NT2/D1 (cell line): Measurements from ENCODE around the gene PITPNM3.

Experiments
- DNase-seq: peaks from one replicate; pipeline ENCODE4 v3.0.0-alpha.2; 2011; ENCODE audit warnings: low read depth, low spot score
- H3K27me3 ChIP-seq: 2 replicates; pipeline ENCODE4 v1.6.0; 2011; ENCODE audit warnings: mild to moderate bottlenecking; ENCODE audit not compliant: insufficient read length, insufficient read depth
- H3K36me3 ChIP-seq: 2 replicates; pipeline ENCODE4 v1.6.1; 2011; ENCODE audit warnings: mild to moderate bottlenecking, low read length, mixed read lengths; ENCODE audit not compliant: insufficient read depth, insufficient read length
- H3K4me1 ChIP-seq: 2 replicates; pipeline ENCODE4 v1.5.1; 2011; ENCODE audit not compliant: insufficient read depth, insufficient read length
- H3K4me3 ChIP-seq: 2 replicates; pipeline ENCODE4 v1.5.1; 2011; ENCODE audit warnings: low read depth; ENCODE audit not compliant: insufficient read length
- H3K9ac ChIP-seq: 2 replicates; pipeline ENCODE4 v1.6.0; 2011; ENCODE audit warnings: low read depth; ENCODE audit not compliant: insufficient read length
- H3K9me3 ChIP-seq: 2 replicates; pipeline ENCODE4 v1.5.1; 2011; ENCODE audit warnings: mild to moderate bottlenecking, low read length; ENCODE audit not compliant: insufficient read depth
- SUZ12 ChIP-seq: IDR thresholded peaks from 2 replicates; pipeline ENCODE4 v1.6.1; 2011; ENCODE audit not compliant: insufficient read length, insufficient read depth; ENCODE audit errors: extremely low read depth
- YY1 ChIP-seq: IDR thresholded peaks from 2 replicates; pipeline ENCODE4 v1.6.1; 2011; ENCODE audit not compliant: insufficient read length, insufficient read depth
- ZNF274 ChIP-seq: IDR thresholded peaks from 2 replicates; pipeline ENCODE4 v1.6.1; 2011; ENCODE audit warnings: mild to moderate bottlenecking, low read depth, low read length

PITPNM3 gene

DNA sequence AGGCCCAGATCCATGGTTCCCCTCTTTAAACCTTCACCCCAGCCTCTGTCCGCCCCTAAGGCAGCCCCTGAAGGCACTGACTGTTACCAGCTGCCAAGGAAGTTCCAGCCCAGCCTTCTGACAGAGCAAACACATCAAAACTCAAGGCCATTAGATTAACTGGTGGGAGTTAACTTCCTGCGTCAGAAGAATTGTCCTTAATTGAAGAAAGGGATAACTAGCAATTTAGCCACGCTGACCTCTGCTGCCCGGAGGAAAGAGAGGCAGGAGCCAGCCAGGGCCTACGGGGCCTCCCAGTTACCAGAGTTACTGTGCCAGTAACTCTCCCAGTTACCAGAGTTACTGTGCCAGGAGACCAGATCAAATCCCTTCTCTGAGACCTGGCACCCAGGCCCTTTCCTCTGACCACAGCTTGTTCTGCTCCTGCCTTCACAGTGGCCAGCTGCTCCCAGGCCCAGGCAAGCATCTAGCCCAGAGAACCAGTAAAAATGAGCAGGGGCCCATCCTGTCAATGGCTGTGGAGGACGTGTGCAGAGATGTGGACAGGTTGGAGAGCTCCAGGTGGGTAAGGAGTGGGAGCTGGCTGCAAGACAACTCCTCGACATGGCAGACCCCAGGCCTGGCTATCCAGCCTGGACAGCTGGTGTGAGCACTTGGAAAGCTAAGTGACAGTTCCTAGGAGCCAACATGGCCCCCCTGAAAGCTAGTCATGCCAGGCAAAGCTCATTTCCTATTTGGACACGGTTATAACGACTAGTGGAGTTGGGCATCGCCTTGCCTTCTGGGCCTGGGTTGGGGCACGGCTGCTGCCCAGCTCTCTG is 2.8 kb upstream of the PITPNM3 start:
- Histone ChIP-seq H3K27me3 (peaks cover 64% of the 10 kb centered on the region), H3K4me3 (no peak overlapping the region), H3K9ac (no peak overlapping the region), H3K9me3 (no peaks in the 10 kb centered on the region), H3K36me3 (no peaks in the 10 kb centered on the region), H3K4me1 (peaks cover 8% of the 10 kb centered on the region)
- no peak for DNase-seq
- TF ChIP-seq ZNF274: no peak
- TF ChIP-seq YY1: no peak
- TF ChIP-seq SUZ12: no peak

GRCh38 chr17:6558276-6558675 is 1.9 kb upstream of the PITPNM3 start:
- no peak overlapping the region for H3K9ac ChIP-seq
- no peaks in the 10 kb centered on the region for H3K9me3 ChIP-seq
- H3K27me3 ChIP-seq: peaks cover 64% of the 10 kb centered on the region
- no peak for TF ChIP-seq ZNF274
- no peak for TF ChIP-seq YY1
- TF ChIP-seq SUZ12: no peak
- no peak overlapping the region for H3K4me3 ChIP-seq
- no peak for DNase-seq
- no peaks in the 10 kb centered on the region for H3K36me3 ChIP-seq
- H3K4me1 ChIP-seq: peaks cover 8% of the 10 kb centered on the region

DNA sequence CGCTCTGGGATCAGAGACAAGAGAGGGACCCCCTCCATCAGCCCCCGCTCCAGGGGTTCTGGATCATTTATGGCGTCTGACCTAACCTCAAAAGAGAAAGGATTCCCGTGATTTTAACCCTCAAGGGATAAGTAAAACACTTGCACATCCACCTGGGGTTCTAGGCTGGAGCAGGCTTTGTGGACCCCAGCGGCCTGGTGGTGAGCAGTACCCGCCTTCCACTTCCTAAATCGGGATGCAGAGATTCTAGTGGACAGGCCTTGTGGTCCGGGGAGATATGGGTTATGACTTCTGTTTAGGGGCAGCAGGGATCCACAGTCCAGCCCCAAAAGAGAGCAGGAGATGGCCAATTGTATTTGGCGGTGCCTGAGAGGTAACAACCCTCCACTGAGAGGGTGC is 684 bp upstream of the PITPNM3 start:
- DNase-seq: no peak
- no peaks in the 10 kb centered on the region for H3K36me3 ChIP-seq
- H3K9ac ChIP-seq: peak overlapping the region; percentile 5
- H3K9me3 ChIP-seq: no peaks in the 10 kb centered on the region
- H3K4me3 ChIP-seq: peak overlapping the region; percentile 30
- H3K4me1 ChIP-seq: peaks cover 9% of the 10 kb centered on the region
- no peak for TF ChIP-seq SUZ12
- TF ChIP-seq YY1: no peak
- no peak for TF ChIP-seq ZNF274
- H3K27me3 ChIP-seq: peaks cover 64% of the 10 kb centered on the region

DNA sequence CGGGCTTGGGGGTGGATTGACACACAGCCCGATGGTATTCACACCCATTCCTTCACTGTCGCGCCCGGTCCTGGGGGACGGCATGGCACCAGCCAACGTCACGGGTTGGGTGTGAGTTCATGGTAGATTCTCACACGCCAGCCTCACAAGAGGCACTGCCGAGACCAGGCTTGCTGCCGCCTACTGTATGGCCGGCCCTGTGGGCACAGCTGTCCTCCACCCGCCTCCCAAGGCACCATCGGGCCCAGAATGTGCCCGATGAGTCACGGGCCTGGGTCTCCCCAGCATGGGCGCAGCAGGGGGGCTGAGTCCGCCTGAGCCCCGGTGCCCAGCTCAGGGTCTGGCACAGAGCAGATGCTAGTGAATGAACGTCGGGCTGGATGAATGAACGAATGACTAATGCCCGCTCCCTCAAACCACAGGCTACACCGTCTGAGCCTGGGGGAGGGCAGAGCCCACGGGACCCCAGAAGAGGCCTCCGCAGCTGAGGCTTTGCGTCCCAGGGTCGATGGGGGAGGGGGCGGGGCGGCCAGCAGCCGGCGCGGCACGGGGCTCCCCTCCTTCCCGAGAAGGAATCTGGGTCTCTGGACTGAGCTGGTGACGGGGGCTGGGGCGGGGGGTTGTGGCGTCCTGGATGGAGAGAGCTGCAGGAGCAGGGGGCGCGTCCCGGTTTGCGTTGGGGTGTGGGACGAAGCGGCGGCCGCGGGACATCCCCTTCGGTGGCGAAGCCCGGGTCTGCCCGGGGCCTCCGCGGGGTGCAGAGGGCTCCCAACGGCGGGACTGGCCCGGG is 829 bp downstream of the PITPNM3 start:
- no peaks in the 10 kb centered on the region for H3K36me3 ChIP-seq
- peak overlapping the region; percentile 57 for H3K4me3 ChIP-seq
- TF ChIP-seq YY1 (no peak), SUZ12 (no peak), ZNF274 (no peak)
- H3K9me3 ChIP-seq: no peaks in the 10 kb centered on the region
- no peak for DNase-seq
- H3K9ac ChIP-seq: peak overlapping the region; percentile 24
- H3K27me3 ChIP-seq: peaks cover 51% of the 10 kb centered on the region
- H3K4me1 ChIP-seq: peaks cover 13% of the 10 kb centered on the region

DNA sequence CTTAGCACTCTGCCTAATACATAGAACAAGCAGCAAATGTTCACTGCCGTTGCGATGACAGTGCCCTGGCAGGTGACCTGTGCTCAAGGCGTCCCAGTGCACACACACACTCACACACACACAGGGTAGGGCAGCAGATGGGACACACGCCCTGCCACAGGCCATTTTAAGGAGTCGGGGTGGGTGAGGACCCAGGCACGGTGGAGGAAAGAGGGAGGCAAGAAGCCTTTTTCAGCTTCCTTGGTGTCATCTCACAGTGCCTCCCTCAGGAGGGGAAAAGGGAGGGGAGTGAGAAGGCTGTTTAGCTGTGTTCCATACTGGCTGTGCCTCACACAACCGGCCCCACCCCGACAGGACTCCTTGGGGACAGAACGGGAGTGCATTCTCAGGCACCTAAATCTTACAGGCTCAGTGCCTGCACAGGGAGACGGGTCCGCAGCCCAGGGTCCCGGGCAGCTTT is 1.5 kb downstream of the PITPNM3 start:
- no peak for DNase-seq
- Histone ChIP-seq H3K36me3 (no peaks in the 10 kb centered on the region), H3K4me3 (peak overlapping the region; percentile 57), H3K4me1 (peaks cover 13% of the 10 kb centered on the region), H3K9ac (peak overlapping the region; percentile 61), H3K9me3 (no peaks in the 10 kb centered on the region), H3K27me3 (peaks cover 45% of the 10 kb centered on the region)
- TF ChIP-seq ZNF274 (no peak), SUZ12 (no peak), YY1 (no peak)

GRCh38 chr17:6554342-6554741 is 2.0 kb downstream of the PITPNM3 start:
- DNase-seq: no peak
- no peaks in the 10 kb centered on the region for H3K9me3 ChIP-seq
- H3K27me3 ChIP-seq: peaks cover 39% of the 10 kb centered on the region
- H3K9ac ChIP-seq: no peak overlapping the region
- TF ChIP-seq YY1: no peak
- no peak for TF ChIP-seq ZNF274
- no peak for TF ChIP-seq SUZ12
- peaks cover 14% of the 10 kb centered on the region for H3K4me1 ChIP-seq
- H3K36me3 ChIP-seq: no peaks in the 10 kb centered on the region
- no peak overlapping the region for H3K4me3 ChIP-seq
